Activated T-helper 1 cell treated with anti-CD3 and anti-CD28 coated beads, Interleukin-12 subunit alpha, Interleukin-12 subunit beta, Interleukin-2, Interleukin-4 antibody, amounts not matched to agents 30 ng/mL and 10 ng/mL and 1 ng/mL, durations not matched to agents 14 hours and 24 hours and 36 hours (primary cell): ENCODE data around the gene CORIN. TPM values are rescaled to one million over a fixed set of nuclear protein-coding genes. Genes with fewer than 3 reads are reported as not detected.

Experiments
- DNase-seq: peaks from one replicate; pipeline ENCODE4 v3.0.0; 2021; ENCODE audit warnings: low spot score
- H3K27ac Mint-ChIP-seq: one replicate; pipeline ENCODE4 v1.8.0; 2021; ENCODE audit warnings: mild to moderate bottlenecking, mixed read lengths
- H3K27me3 Mint-ChIP-seq: one replicate; pipeline ENCODE4 v1.8.0; 2022; ENCODE audit warnings: mild to moderate bottlenecking, moderate library complexity, mixed read lengths; ENCODE audit not compliant: insufficient read depth
- H3K36me3 Mint-ChIP-seq: one replicate; pipeline ENCODE4 v1.8.0; 2021; ENCODE audit warnings: low read depth, mixed read lengths
- H3K4me1 Mint-ChIP-seq: one replicate; pipeline ENCODE4 v1.8.0; 2021; ENCODE audit warnings: low read depth, mixed read lengths
- H3K4me3 Mint-ChIP-seq: one replicate; pipeline ENCODE4 v1.8.0; 2021; ENCODE audit warnings: mild to moderate bottlenecking, moderate library complexity, mixed read lengths
- H3K9me3 Mint-ChIP-seq: one replicate; pipeline ENCODE4 v1.8.0; 2021; ENCODE audit warnings: mixed read lengths
- intact Hi-C: fragments of 100-400 bp; cut with micrococcal nuclease; formaldehyde crosslinking; loops from one replicate; pipeline ENCODE4 v1.15.1; 2024
- total RNA-seq: library from RNA; stranded (reverse); gene quantifications from 2 replicates; pipeline ENCODE4 v1.2.3, GENCODE V29; 2022

The CORIN gene
- total RNA-seq, 1 donor from 2014 or later, result not detected

GRCh38 chr4:47829438-47829837 lies 8.4 kb downstream of the CORIN start:
- no peaks in the 10 kb centered on the region for H3K36me3 Mint-ChIP-seq
- peaks cover 7% of the 10 kb centered on the region for H3K9me3 Mint-ChIP-seq
- intact Hi-C loops, result no loop called here
- peaks cover 13% of the 10 kb centered on the region for H3K4me1 Mint-ChIP-seq
- no peak overlapping the region for H3K27ac Mint-ChIP-seq
- H3K27me3 Mint-ChIP-seq, result peaks cover 12% of the 10 kb centered on the region
- no peak overlapping the region for H3K4me3 Mint-ChIP-seq
- DNase-seq, result no peak

- Mint-ChIP-seq H3K27me3 (peaks cover 3% of the 10 kb centered on the region), H3K4me3 (no peak overlapping the region), H3K9me3 (no peaks in the 10 kb centered on the region), H3K4me1 (peaks cover 13% of the 10 kb centered on the region), H3K36me3 (no peaks in the 10 kb centered on the region), H3K27ac (no peak overlapping the region)
- no peak for DNase-seq
- intact Hi-C loops, result no loop called here
Observed at GRCh38 chr4:47827343-47828047, 10.4 kb downstream of the CORIN start.

GRCh38 chr4:47824840-47825239 lies 13.0 kb downstream of the CORIN start:
- intact Hi-C loops, result no loop called here
- Mint-ChIP-seq H3K4me1 (no peaks in the 10 kb centered on the region), H3K27me3 (peaks cover 6% of the 10 kb centered on the region), H3K36me3 (no peaks in the 10 kb centered on the region), H3K9me3 (no peaks in the 10 kb centered on the region), H3K4me3 (no peak overlapping the region), H3K27ac (no peak overlapping the region)
- no peak for DNase-seq

GRCh38 chr4:47819178-47819577 lies 18.7 kb downstream of the CORIN start:
- H3K27me3 Mint-ChIP-seq, result peaks cover 14% of the 10 kb centered on the region
- H3K27ac Mint-ChIP-seq, result no peak overlapping the region
- DNase-seq, result no peak
- H3K9me3 Mint-ChIP-seq, result peaks cover 2% of the 10 kb centered on the region
- no peaks in the 10 kb centered on the region for H3K36me3 Mint-ChIP-seq
- H3K4me3 Mint-ChIP-seq, result no peak overlapping the region
- intact Hi-C loops, result no loop called here
- H3K4me1 Mint-ChIP-seq, result peaks cover 6% of the 10 kb centered on the region

GRCh38 chr4:47817275-47817674 lies 20.6 kb downstream of the CORIN start:
- peaks cover 6% of the 10 kb centered on the region for H3K4me1 Mint-ChIP-seq
- no peaks in the 10 kb centered on the region for H3K36me3 Mint-ChIP-seq
- no peak overlapping the region for H3K27ac Mint-ChIP-seq
- peaks cover 19% of the 10 kb centered on the region for H3K27me3 Mint-ChIP-seq
- H3K9me3 Mint-ChIP-seq, result peaks cover 2% of the 10 kb centered on the region
- intact Hi-C loops, result no loop called here
- DNase-seq, result no peak
- no peak overlapping the region for H3K4me3 Mint-ChIP-seq

GRCh38 chr4:47816748-47817147 lies 21.1 kb downstream of the CORIN start:
- Mint-ChIP-seq H3K36me3 (no peaks in the 10 kb centered on the region), H3K27me3 (peaks cover 20% of the 10 kb centered on the region), H3K9me3 (peaks cover 2% of the 10 kb centered on the region), H3K4me1 (peaks cover 6% of the 10 kb centered on the region), H3K27ac (no peak overlapping the region), H3K4me3 (no peak overlapping the region)
- DNase-seq, result no peak
- intact Hi-C loops, result no loop called here

- no peaks in the 10 kb centered on the region for H3K36me3 Mint-ChIP-seq
- no peak for DNase-seq
- no peak overlapping the region for H3K4me3 Mint-ChIP-seq
- peaks cover 6% of the 10 kb centered on the region for H3K4me1 Mint-ChIP-seq
- peaks cover 2% of the 10 kb centered on the region for H3K9me3 Mint-ChIP-seq
- intact Hi-C loops, result no loop called here
- H3K27ac Mint-ChIP-seq, result no peak overlapping the region
- peaks cover 30% of the 10 kb centered on the region for H3K27me3 Mint-ChIP-seq
Observed at GRCh38 chr4:47814618-47815295, 23.1 kb downstream of the CORIN start.

- Mint-ChIP-seq H3K4me1 (no peaks in the 10 kb centered on the region), H3K36me3 (no peaks in the 10 kb centered on the region), H3K27ac (no peak overlapping the region), H3K4me3 (no peak overlapping the region), H3K9me3 (no peaks in the 10 kb centered on the region), H3K27me3 (peaks cover 32% of the 10 kb centered on the region)
- no peak for DNase-seq
- intact Hi-C loops, result no loop called here
Observed at GRCh38 chr4:47809654-47810203, 28.1 kb downstream of the CORIN start.

GRCh38 chr4:47804598-47804997 lies 33.3 kb downstream of the CORIN start:
- Mint-ChIP-seq H3K27ac (no peak overlapping the region), H3K36me3 (no peaks in the 10 kb centered on the region), H3K4me1 (no peaks in the 10 kb centered on the region), H3K27me3 (peaks cover 11% of the 10 kb centered on the region), H3K9me3 (no peaks in the 10 kb centered on the region), H3K4me3 (no peak overlapping the region)
- DNase-seq, result no peak
- intact Hi-C loops, result no loop called here

GRCh38 chr4:47801481-47802002 lies 36.3 kb downstream of the CORIN start:
- intact Hi-C loops, result no loop called here
- Mint-ChIP-seq H3K36me3 (no peaks in the 10 kb centered on the region), H3K4me1 (no peaks in the 10 kb centered on the region), H3K27ac (no peak overlapping the region), H3K9me3 (no peaks in the 10 kb centered on the region), H3K4me3 (no peak overlapping the region), H3K27me3 (peaks cover 11% of the 10 kb centered on the region)
- no peak for DNase-seq

GRCh38 chr4:47798165-47798564 lies 39.7 kb downstream of the CORIN start:
- Mint-ChIP-seq H3K9me3 (no peaks in the 10 kb centered on the region), H3K4me1 (no peaks in the 10 kb centered on the region), H3K27ac (no peak overlapping the region), H3K36me3 (no peaks in the 10 kb centered on the region), H3K27me3 (peaks cover 3% of the 10 kb centered on the region), H3K4me3 (no peak overlapping the region)
- DNase-seq, result no peak
- intact Hi-C loops, result no loop called here

GRCh38 chr4:47791965-47792364 lies 45.9 kb downstream of the CORIN start:
- no peak overlapping the region for H3K4me3 Mint-ChIP-seq
- no peak overlapping the region for H3K27ac Mint-ChIP-seq
- H3K4me1 Mint-ChIP-seq, result no peaks in the 10 kb centered on the region
- DNase-seq, result no peak
- intact Hi-C loops, result no loop called here
- H3K27me3 Mint-ChIP-seq, result peaks cover 3% of the 10 kb centered on the region
- no peaks in the 10 kb centered on the region for H3K9me3 Mint-ChIP-seq
- H3K36me3 Mint-ChIP-seq, result no peaks in the 10 kb centered on the region

- peaks cover 5% of the 10 kb centered on the region for H3K27me3 Mint-ChIP-seq
- no peaks in the 10 kb centered on the region for H3K4me1 Mint-ChIP-seq
- H3K27ac Mint-ChIP-seq, result no peak overlapping the region
- DNase-seq, result no peak
- intact Hi-C loops, result no loop called here
- H3K36me3 Mint-ChIP-seq, result no peaks in the 10 kb centered on the region
- no peaks in the 10 kb centered on the region for H3K9me3 Mint-ChIP-seq
- H3K4me3 Mint-ChIP-seq, result no peak overlapping the region
Observed at GRCh38 chr4:47790105-47790504, 47.8 kb downstream of the CORIN start.
